HepG2 (cell line): ENCODE results near the gene GOLPH3. TPM values are rescaled to one million over a fixed set of nuclear protein-coding genes. Genes with fewer than 3 reads are reported as not detected.

ENCODE experiments used
- CEBPB ChIP-seq: IDR thresholded peaks from 2 replicates; pipeline ENCODE4 v1.6.1; 2011; ENCODE audit warnings: low read depth, low read length, improper control_type of control experiment, borderline replicate concordance
- HNF4G ChIP-seq, 2 experiments: sonication (generic) in 1 of 2; formaldehyde crosslinking in 1 of 2; IDR thresholded peaks; 2 replicates each; pipeline versions ENCODE4 v1.4.0 to v1.6.1; 2011 to 2020; ENCODE audit warnings: borderline replicate concordance in 2 of 2, low read depth in 2 of 2, mild to moderate bottlenecking in 2 of 2, low read length in 1 of 2, missing genetic modification reagents in 1 of 2, moderate library complexity in 1 of 2
- NR2F6 ChIP-seq, 2 experiments: IDR thresholded peaks; 2 replicates each; pipeline ENCODE4 v1.6.1; 2016; ENCODE audit warnings: antibody characterized with exemption in 1 of 2, mild to moderate bottlenecking in 1 of 2
- RFX1 ChIP-seq: fragments of 450-650 bp; IDR thresholded peaks from 2 replicates; pipeline ENCODE4 v1.6.1; 2017
- RFXANK ChIP-seq: IDR thresholded peaks from 2 replicates; pipeline ENCODE4 v1.6.1; 2016
- ZIK1 ChIP-seq: sonication (generic); formaldehyde crosslinking; IDR thresholded peaks from 2 replicates; pipeline ENCODE4 v1.5.0; 2020; ENCODE audit warnings: mild to moderate bottlenecking, low read depth, missing genetic modification reagents, borderline replicate concordance
- ZNF724P ChIP-seq: sonication (generic); formaldehyde crosslinking; IDR thresholded peaks from 2 replicates; pipeline ENCODE4 v1.8.0; 2022; ENCODE audit warnings: missing genetic modification reagents, borderline replicate concordance
- polyA plus RNA-seq, 8 experiments: library from polyadenylated mRNA; depleted of rRNA in 3 of 8; stranded (reverse) in 7 of 8; unstranded in 1 of 8; fragments of >200 nt; fragmentation: Illumina TruSeq in 4 of 8; extraction: Trizol in 4 of 8; gene quantifications; 2 replicates each; pipeline versions ENCODE4 v1.2.1 to v1.2.3, GENCODE V29; 2011 to 2016; ENCODE audit warnings: low read depth in 4 of 8, missing spikeins in 1 of 8, mixed read lengths in 1 of 8; ENCODE audit not compliant: insufficient read depth in 1 of 8
- total RNA-seq, 5 experiments: library from RNA; depleted of rRNA; stranded (reverse); fragments of >200 nt; fragmentation: Illumina TruSeq; extraction: Trizol; gene quantifications; 2 replicates each; pipeline ENCODE4 v1.2.3, GENCODE V29; 2016; ENCODE audit warnings: low read depth in 1 of 5
- TF ChIP-seq, protein P1 (sequence below): sonication (generic); formaldehyde crosslinking; IDR thresholded peaks from 2 replicates; pipeline ENCODE4 v1.5.0; 2020; ENCODE audit warnings: mild to moderate bottlenecking, missing genetic modification reagents, borderline replicate concordance
- TF ChIP-seq, protein P2 (sequence below): IDR thresholded peaks from 2 replicates; pipeline ENCODE4 v1.6.1; 2016; ENCODE audit warnings: missing biosample characterization, missing genetic modification reagents, low read depth
- TF ChIP-seq, protein P3 (sequence below): sonication (generic); formaldehyde crosslinking; IDR thresholded peaks from 2 replicates; pipeline ENCODE4 v1.4.0; 2020; ENCODE audit warnings: mild to moderate bottlenecking, missing genetic modification reagents

The GOLPH3 gene
- total and polyA plus RNA-seq, 2 of the 13 experiments (the other 11 are each of a cell fraction or from before 2014, with no cell fraction given), result 59.5 to 84.5 TPM

GRCh38 chr5:32147959-32148358 lies 26.2 kb downstream of the GOLPH3 start (continued):
- TF ChIP-seq, protein P1, sequence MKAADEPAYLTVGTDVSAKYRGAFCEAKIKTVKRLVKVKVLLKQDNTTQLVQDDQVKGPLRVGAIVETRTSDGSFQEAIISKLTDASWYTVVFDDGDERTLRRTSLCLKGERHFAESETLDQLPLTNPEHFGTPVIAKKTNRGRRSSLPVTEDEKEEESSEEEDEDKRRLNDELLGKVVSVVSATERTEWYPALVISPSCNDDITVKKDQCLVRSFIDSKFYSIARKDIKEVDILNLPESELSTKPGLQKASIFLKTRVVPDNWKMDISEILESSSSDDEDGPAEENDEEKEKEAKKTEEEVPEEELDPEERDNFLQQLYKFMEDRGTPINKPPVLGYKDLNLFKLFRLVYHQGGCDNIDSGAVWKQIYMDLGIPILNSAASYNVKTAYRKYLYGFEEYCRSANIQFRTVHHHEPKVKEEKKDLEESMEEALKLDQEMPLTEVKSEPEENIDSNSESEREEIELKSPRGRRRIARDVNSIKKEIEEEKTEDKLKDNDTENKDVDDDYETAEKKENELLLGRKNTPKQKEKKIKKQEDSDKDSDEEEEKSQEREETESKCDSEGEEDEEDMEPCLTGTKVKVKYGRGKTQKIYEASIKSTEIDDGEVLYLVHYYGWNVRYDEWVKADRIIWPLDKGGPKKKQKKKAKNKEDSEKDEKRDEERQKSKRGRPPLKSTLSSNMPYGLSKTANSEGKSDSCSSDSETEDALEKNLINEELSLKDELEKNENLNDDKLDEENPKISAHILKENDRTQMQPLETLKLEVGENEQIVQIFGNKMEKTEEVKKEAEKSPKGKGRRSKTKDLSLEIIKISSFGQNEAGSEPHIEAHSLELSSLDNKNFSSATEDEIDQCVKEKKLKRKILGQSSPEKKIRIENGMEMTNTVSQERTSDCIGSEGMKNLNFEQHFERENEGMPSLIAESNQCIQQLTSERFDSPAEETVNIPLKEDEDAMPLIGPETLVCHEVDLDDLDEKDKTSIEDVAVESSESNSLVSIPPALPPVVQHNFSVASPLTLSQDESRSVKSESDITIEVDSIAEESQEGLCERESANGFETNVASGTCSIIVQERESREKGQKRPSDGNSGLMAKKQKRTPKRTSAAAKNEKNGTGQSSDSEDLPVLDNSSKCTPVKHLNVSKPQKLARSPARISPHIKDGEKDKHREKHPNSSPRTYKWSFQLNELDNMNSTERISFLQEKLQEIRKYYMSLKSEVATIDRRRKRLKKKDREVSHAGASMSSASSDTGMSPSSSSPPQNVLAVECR (CRISPR knock-in tag), result no peak
- 0 out of 2 replicates have a peak, but pooled peaks have one; percentile 43 for TF ChIP-seq RFXANK
- peak; percentile 64; the same call in 1 of the 2 replicates for TF ChIP-seq CEBPB
- no peak for TF ChIP-seq ZNF724P
- TF ChIP-seq, protein P2, sequence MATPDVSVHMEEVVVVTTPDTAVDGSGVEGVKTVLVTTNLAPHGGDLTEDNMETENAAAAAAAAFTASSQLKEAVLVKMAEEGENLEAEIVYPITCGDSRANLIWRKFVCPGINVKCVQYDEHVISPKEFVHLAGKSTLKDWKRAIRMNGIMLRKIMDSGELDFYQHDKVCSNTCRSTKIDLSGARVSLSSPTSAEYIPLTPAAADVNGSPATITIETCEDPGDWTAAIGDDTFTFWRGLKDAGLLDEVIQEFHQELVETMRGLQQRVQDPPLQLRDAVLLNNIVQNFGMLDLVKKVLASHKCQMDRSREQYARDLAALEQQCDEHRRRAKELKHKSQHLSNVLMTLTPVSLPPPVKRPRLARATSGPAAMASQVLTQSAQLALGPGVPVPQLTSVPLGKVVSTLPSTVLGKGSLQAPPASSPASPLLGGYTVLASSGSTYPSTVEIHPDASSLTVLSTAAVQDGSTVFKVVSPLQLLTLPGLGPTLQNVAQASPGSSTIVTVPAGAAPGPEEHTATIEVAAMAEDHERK (CRISPR knock-in tag), result no peak
- no peak for TF ChIP-seq NR2F6 (IDR thresholded peaks at IDR 0.05)
- TF ChIP-seq NR2F6 (CRISPR knock-in tag; IDR thresholded peaks at IDR 0.05), result no peak
- TF ChIP-seq HNF4G (IDR thresholded peaks at IDR 0.05; ENCODE audit: borderline replicate concordance, low read depth, low read length), result no peak
- TF ChIP-seq HNF4G (CRISPR knock-in tag; IDR thresholded peaks at IDR 0.05; ENCODE audit: borderline replicate concordance, low read depth), result no peak
- peak; percentile 34; the same call in 1 of the 2 replicates for TF ChIP-seq RFX1
- TF ChIP-seq, protein P3, sequence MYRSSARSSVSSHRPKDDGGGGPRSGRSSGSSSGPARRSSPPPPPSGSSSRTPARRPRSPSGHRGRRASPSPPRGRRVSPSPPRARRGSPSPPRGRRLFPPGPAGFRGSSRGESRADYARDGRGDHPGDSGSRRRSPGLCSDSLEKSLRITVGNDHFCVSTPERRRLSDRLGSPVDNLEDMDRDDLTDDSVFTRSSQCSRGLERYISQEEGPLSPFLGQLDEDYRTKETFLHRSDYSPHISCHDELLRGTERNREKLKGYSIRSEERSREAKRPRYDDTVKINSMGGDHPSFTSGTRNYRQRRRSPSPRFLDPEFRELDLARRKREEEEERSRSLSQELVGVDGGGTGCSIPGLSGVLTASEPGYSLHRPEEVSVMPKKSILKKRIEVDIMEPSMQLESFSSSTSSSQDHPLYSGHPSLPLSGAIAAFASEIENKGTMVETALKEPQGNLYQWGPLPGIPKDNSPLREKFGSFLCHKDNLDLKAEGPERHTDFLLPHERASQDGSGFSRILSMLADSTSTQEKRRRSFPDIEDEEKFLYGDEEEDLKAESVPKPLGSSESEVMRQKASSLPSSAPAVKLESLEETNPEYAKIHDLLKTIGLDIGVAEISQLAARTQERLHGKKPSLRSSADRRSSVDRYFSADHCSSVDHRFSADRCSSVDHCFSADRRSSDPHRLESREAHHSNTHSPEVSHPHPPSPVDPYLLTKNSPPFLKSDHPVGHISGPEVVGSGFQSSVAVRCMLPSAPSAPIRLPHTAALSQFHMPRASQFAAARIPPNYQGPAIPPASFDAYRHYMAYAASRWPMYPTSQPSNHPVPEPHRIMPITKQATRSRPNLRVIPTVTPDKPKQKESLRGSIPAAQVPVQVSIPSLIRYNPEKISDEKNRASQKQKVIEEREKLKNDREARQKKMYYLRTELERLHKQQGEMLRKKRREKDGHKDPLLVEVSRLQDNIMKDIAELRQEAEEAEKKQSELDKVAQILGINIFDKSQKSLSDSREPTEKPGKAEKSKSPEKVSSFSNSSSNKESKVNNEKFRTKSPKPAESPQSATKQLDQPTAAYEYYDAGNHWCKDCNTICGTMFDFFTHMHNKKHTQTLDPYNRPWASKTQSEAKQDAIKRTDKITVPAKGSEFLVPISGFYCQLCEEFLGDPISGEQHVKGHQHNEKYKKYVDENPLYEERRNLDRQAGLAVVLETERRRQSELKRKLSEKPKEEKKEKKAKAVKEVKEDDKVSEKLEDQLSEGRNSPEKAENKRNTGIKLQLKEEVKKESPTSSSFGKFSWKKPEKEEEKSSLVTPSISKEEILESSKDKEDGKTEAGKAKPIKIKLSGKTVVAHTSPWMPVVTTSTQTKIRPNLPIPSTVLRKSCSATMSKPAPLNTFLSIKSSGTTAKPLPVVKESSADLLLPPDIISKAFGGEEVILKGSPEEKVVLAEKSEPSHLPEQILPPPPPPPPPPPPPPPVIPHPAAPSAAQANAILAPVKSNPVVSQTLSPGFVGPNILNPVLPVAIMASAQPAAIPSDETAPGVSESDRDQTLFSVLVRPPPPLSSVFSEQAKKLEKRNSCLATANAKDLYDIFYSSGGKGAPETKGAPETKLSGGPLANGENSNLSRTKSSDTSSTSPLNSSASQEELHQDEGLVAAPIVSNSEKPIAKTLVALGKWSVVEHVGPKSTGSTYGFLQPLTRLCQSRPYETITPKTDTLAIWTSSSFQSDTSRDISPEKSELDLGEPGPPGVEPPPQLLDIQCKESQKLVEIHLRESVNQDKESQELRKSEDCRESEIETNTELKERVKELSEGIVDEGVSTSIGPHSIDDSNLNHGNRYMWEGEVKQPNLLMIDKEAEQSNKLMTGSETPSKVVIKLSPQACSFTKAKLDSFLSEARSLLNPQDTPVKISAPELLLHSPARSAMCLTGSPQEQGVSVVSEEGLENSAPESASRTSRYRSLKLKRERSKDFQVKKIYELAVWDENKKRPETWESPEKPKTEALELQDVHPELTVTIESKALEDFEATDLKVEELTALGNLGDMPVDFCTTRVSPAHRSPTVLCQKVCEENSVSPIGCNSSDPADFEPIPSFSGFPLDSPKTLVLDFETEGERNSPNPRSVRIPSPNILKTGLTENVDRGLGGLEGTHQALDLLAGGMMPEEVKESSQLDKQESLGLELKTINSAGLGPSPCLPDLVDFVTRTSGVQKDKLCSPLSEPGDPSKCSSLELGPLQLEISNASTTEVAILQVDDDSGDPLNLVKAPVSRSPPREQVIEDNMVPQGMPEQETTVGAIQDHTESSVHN (CRISPR knock-in tag), result no peak
- no peak for TF ChIP-seq ZIK1 (CRISPR knock-in tag)
- TF ChIP-seq, all 625 proteins: peak for 8
